WTC11 (cell line): ENCODE measurements around the gene ARHGAP15. TPM values are rescaled to one million over a fixed set of nuclear protein-coding genes. Genes with fewer than 3 reads are reported as not detected.

ENCODE experiments used
- ATAC-seq: fragments of 200-7000 bp; cut with Tn5 transposase; 2 replicates; pipeline ENCODE4 v1.10.0; 2021; ENCODE audit warnings: mild to moderate bottlenecking, moderate library complexity
- CTCF ChIA-PET: fragments of 300-600 bp; sonication (Branson Sonifier 250); formaldehyde crosslinking; loops from one replicate; lab custom pipeline; 2021; ENCODE audit warnings: antibody characterized with exemption; lab: Charles Lee
- POLR2A ChIA-PET: fragments of 350-600 bp; sonication (Branson Sonifier 250); formaldehyde crosslinking; loops from one replicate; lab custom pipeline; 2021; ENCODE audit warnings: antibody characterized with exemption; lab: Charles Lee
- DNase-seq: peaks from one replicate; pipeline ENCODE4 v3.0.0; 2021; ENCODE audit warnings: low spot score
- H3K27ac Mint-ChIP-seq: 2 replicates; pipeline ENCODE4 v1.8.0; 2021; ENCODE audit warnings: mixed read lengths
- H3K27me3 Mint-ChIP-seq: 2 replicates; pipeline ENCODE4 v1.8.0; 2021; ENCODE audit warnings: low read depth, mild to moderate bottlenecking, moderate library complexity, mixed read lengths
- H3K36me3 Mint-ChIP-seq: 2 replicates; pipeline ENCODE4 v1.8.0; 2021; ENCODE audit warnings: mixed read lengths
- H3K4me1 Mint-ChIP-seq: 2 replicates; pipeline ENCODE4 v1.8.0; 2022; ENCODE audit warnings: mixed read lengths
- H3K4me3 Mint-ChIP-seq: 2 replicates; pipeline ENCODE4 v1.8.0; 2021; ENCODE audit warnings: mild to moderate bottlenecking, moderate library complexity, mixed read lengths
- H3K9me3 Mint-ChIP-seq: 2 replicates; pipeline ENCODE4 v1.8.0; 2021; ENCODE audit warnings: mixed read lengths
- CREM ChIP-seq: sonication (generic); formaldehyde crosslinking; IDR thresholded peaks from 2 replicates; pipeline ENCODE4 v1.8.1; 2022; ENCODE audit warnings: mild to moderate bottlenecking, missing genetic modification reagents, moderate library complexity
- ELF4 ChIP-seq: sonication (generic); formaldehyde crosslinking; IDR thresholded peaks from 2 replicates; pipeline ENCODE4 v1.8.1; 2022; ENCODE audit warnings: low read depth, mild to moderate bottlenecking, moderate library complexity, missing genetic modification reagents
- KAT7 ChIP-seq: sonication (generic); formaldehyde crosslinking; IDR thresholded peaks from 2 replicates; pipeline ENCODE4 v1.8.1; 2023; ENCODE audit warnings: missing genetic modification reagents, mild to moderate bottlenecking, borderline replicate concordance
- NFATC4 ChIP-seq: fragments of 250-450 bp; sonication (Bioruptor Pico); IDR thresholded peaks from 2 replicates; pipeline ENCODE4 v1.9.0; 2021; ENCODE audit warnings: mild to moderate bottlenecking
- NR1H2 ChIP-seq: sonication (generic); formaldehyde crosslinking; IDR thresholded peaks from 2 replicates; pipeline ENCODE4 v1.9.0; 2021; ENCODE audit warnings: mild to moderate bottlenecking, moderate library complexity, missing genetic modification reagents
- NR2C2 ChIP-seq: sonication (generic); formaldehyde crosslinking; IDR thresholded peaks from 2 replicates; pipeline ENCODE4 v1.8.0; 2022; ENCODE audit warnings: mild to moderate bottlenecking, missing genetic modification reagents
- SMAD3 ChIP-seq: sonication (generic); formaldehyde crosslinking; IDR thresholded peaks from 2 replicates; pipeline ENCODE4 v1.8.0; 2022; ENCODE audit warnings: missing genetic modification reagents, mild to moderate bottlenecking, borderline replicate concordance
- TEAD1 ChIP-seq: sonication (generic); formaldehyde crosslinking; IDR thresholded peaks from 2 replicates; pipeline ENCODE4 v1.8.0; 2022; ENCODE audit warnings: mild to moderate bottlenecking, missing genetic modification reagents
- ZNF121 ChIP-seq: sonication (generic); formaldehyde crosslinking; IDR thresholded peaks from 2 replicates; pipeline ENCODE4 v1.8.0; 2023; ENCODE audit warnings: missing genetic modification reagents
- ZNF138 ChIP-seq: sonication (generic); formaldehyde crosslinking; conservative IDR thresholded peaks from 2 replicates; pipeline ENCODE4 v1.8.1; 2022; ENCODE audit warnings: mild to moderate bottlenecking, moderate library complexity, missing genetic modification reagents
- ZNF317 ChIP-seq: sonication (generic); formaldehyde crosslinking; IDR thresholded peaks from 2 replicates; pipeline ENCODE4 v1.8.1; 2023; ENCODE audit warnings: low read depth, mild to moderate bottlenecking, moderate library complexity, missing genetic modification reagents, borderline replicate concordance
- total RNA-seq: library from RNA; stranded (reverse); gene quantifications from 3 replicates; pipeline ENCODE4 v1.2.3, GENCODE V29; 2021
- TF ChIP-seq, protein P1 (sequence below): sonication (generic); formaldehyde crosslinking; conservative IDR thresholded peaks from 2 replicates; pipeline ENCODE4 v1.8.1; 2023; ENCODE audit warnings: mild to moderate bottlenecking, low read depth, missing genetic modification reagents, moderate library complexity
- TF ChIP-seq, protein P2 (sequence below): sonication (generic); formaldehyde crosslinking; IDR thresholded peaks from 2 replicates; pipeline ENCODE4 v1.8.0; 2022; ENCODE audit warnings: mild to moderate bottlenecking, missing genetic modification reagents
- TF ChIP-seq, protein P3 (sequence below): fragments of 250-450 bp; sonication (Bioruptor Pico); IDR thresholded peaks from 2 replicates; pipeline ENCODE4 v2.1.2; 2022; ENCODE audit warnings: mild to moderate bottlenecking, moderate library complexity
- TF ChIP-seq, protein P4 (sequence below): sonication (generic); formaldehyde crosslinking; IDR thresholded peaks from 2 replicates; pipeline ENCODE4 v1.8.0; 2023; ENCODE audit warnings: missing genetic modification reagents
- TF ChIP-seq, protein P5 (sequence below): sonication (generic); formaldehyde crosslinking; IDR thresholded peaks from 2 replicates; pipeline ENCODE4 v1.8.1; 2023; ENCODE audit warnings: mild to moderate bottlenecking, missing genetic modification reagents
- TF ChIP-seq, protein P6 (sequence below): sonication (generic); formaldehyde crosslinking; IDR thresholded peaks from 2 replicates; pipeline ENCODE4 v1.8.0; 2022; ENCODE audit warnings: missing genetic modification reagents
- TF ChIP-seq, protein P7 (sequence below): fragments of 250-450 bp; sonication (Bioruptor Pico); conservative IDR thresholded peaks from 2 replicates; pipeline ENCODE4 v1.9.0; 2021; ENCODE audit warnings: mild to moderate bottlenecking

ARHGAP15 gene
- total RNA-seq, 1 experiment from 2014 or later = 0.28 TPM

DNA sequence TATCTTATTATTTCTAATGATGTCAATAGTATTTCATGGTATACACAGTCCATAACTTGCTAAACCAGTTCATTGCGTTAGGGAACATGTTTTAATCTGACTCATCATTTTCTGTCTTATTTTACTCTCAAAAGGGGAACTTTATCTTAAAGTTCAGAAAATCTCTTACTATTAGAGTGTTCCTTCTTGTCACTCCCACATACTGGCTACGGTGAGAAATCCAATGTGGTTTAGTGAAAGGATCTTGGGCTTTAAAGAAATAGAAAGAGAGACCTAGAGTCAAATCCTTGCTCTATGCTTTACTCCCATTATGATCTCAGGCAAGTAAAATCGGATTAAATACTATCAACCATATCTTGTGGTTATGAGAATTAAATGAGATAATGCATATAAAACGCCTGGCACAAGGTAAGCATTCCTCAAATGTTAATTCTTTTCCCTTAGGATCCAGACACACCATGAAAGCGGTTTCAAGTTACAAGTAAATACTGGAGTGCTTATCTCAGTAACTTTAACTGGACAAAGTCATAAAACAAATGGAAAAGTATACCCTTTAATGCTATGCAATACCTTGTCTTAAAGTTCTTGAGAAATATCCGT is 576.0 kb downstream of the ARHGAP15 start (continued):
- TF ChIP-seq, protein P1, sequence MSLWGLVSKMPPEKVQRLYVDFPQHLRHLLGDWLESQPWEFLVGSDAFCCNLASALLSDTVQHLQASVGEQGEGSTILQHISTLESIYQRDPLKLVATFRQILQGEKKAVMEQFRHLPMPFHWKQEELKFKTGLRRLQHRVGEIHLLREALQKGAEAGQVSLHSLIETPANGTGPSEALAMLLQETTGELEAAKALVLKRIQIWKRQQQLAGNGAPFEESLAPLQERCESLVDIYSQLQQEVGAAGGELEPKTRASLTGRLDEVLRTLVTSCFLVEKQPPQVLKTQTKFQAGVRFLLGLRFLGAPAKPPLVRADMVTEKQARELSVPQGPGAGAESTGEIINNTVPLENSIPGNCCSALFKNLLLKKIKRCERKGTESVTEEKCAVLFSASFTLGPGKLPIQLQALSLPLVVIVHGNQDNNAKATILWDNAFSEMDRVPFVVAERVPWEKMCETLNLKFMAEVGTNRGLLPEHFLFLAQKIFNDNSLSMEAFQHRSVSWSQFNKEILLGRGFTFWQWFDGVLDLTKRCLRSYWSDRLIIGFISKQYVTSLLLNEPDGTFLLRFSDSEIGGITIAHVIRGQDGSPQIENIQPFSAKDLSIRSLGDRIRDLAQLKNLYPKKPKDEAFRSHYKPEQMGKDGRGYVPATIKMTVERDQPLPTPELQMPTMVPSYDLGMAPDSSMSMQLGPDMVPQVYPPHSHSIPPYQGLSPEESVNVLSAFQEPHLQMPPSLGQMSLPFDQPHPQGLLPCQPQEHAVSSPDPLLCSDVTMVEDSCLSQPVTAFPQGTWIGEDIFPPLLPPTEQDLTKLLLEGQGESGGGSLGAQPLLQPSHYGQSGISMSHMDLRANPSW (CRISPR knock-in tag) = no peak
- TF ChIP-seq, protein P2, sequence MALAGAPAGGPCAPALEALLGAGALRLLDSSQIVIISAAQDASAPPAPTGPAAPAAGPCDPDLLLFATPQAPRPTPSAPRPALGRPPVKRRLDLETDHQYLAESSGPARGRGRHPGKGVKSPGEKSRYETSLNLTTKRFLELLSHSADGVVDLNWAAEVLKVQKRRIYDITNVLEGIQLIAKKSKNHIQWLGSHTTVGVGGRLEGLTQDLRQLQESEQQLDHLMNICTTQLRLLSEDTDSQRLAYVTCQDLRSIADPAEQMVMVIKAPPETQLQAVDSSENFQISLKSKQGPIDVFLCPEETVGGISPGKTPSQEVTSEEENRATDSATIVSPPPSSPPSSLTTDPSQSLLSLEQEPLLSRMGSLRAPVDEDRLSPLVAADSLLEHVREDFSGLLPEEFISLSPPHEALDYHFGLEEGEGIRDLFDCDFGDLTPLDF (CRISPR knock-in tag) = no peak
- TF ChIP-seq CREM (CRISPR knock-in tag) = no peak
- TF ChIP-seq KAT7 (CRISPR knock-in tag) = no peak
- no peak for TF ChIP-seq SMAD3 (CRISPR knock-in tag)
- no peak for TF ChIP-seq ELF4 (CRISPR knock-in tag)
- TF ChIP-seq, all 79 proteins: peak for 0

DNA sequence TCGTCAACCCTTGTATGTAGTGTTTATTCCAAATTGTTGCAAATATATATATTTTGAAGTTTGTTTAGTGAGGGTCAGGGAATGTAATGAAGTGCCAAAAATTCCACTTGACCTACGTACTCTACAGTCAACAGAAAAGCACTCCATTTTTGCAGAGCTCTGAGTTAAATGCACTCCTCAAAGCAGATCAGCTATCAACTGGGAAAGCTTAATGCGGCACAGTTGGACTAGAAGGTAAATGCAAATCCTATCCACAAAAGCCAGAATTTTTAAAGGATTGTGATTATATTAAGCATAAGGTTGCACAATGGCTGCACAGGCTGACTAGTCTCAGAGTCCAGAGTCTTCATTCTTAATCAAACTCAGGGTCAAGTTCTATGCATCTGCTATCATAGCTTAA is 577.1 kb downstream of the ARHGAP15 start:
- no peaks in the 10 kb centered on the region for H3K36me3 Mint-ChIP-seq
- CTCF ChIA-PET = no interaction called here
- peaks cover 9% of the 10 kb centered on the region for H3K4me1 Mint-ChIP-seq
- H3K27ac Mint-ChIP-seq = no peak overlapping the region
- H3K27me3 Mint-ChIP-seq = no peaks in the 10 kb centered on the region
- TF ChIP-seq ZNF121 (CRISPR knock-in tag) (no peak), NR1H2 (CRISPR knock-in tag) (no peak), KAT7 (CRISPR knock-in tag) (no peak), ZNF317 (CRISPR knock-in tag) (no peak), TEAD1 (no peak), ZNF138 (CRISPR knock-in tag) (no peak)
- TF ChIP-seq, protein P3, sequence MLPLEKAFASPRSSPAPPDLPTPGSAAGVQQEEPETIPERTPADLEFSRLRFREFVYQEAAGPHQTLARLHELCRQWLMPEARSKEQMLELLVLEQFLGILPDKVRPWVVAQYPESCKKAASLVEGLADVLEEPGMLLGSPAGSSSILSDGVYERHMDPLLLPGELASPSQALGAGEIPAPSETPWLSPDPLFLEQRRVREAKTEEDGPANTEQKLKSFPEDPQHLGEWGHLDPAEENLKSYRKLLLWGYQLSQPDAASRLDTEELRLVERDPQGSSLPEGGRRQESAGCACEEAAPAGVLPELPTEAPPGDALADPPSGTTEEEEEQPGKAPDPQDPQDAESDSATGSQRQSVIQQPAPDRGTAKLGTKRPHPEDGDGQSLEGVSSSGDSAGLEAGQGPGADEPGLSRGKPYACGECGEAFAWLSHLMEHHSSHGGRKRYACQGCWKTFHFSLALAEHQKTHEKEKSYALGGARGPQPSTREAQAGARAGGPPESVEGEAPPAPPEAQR (CRISPR knock-in tag) = no peak
- POLR2A ChIA-PET = no interaction called here
- ATAC-seq (no peak), DNase-seq (no peak)
- no peaks in the 10 kb centered on the region for H3K9me3 Mint-ChIP-seq
- no peak overlapping the region for H3K4me3 Mint-ChIP-seq

DNA sequence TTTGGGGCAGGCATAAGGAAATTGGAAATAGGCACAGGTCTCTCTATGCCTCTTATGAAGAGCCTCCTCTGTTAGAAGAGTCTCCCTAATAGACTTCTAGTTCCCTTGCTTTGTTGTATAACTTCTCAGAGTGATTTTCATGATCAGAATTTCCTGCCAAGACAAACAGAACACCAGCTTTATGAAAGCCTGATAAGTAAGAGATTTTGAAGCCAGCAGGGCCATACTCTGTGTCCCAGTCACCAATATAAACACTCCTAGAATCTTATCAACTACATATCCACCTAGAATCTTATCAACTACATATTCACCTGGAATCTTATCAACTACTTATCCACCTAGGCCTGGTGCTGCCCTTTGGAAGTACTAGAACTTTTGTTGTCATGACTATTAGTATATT is 579.5 kb downstream of the ARHGAP15 start:
- no peak overlapping the region for H3K4me3 Mint-ChIP-seq
- H3K4me1 Mint-ChIP-seq = peaks cover 9% of the 10 kb centered on the region
- peaks cover 6% of the 10 kb centered on the region; the same call in 1 of the 2 replicates for H3K36me3 Mint-ChIP-seq
- no peaks in the 10 kb centered on the region for H3K27me3 Mint-ChIP-seq
- POLR2A ChIA-PET = no interaction called here
- DNase-seq = no peak
- H3K9me3 Mint-ChIP-seq = peaks cover 9% of the 10 kb centered on the region
- no peak for ATAC-seq
- CTCF ChIA-PET = no interaction called here
- no peak overlapping the region for H3K27ac Mint-ChIP-seq
- TF ChIP-seq, protein P4, sequence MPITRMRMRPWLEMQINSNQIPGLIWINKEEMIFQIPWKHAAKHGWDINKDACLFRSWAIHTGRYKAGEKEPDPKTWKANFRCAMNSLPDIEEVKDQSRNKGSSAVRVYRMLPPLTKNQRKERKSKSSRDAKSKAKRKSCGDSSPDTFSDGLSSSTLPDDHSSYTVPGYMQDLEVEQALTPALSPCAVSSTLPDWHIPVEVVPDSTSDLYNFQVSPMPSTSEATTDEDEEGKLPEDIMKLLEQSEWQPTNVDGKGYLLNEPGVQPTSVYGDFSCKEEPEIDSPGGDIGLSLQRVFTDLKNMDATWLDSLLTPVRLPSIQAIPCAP (CRISPR knock-in tag) = no peak
- TF ChIP-seq, protein P5, sequence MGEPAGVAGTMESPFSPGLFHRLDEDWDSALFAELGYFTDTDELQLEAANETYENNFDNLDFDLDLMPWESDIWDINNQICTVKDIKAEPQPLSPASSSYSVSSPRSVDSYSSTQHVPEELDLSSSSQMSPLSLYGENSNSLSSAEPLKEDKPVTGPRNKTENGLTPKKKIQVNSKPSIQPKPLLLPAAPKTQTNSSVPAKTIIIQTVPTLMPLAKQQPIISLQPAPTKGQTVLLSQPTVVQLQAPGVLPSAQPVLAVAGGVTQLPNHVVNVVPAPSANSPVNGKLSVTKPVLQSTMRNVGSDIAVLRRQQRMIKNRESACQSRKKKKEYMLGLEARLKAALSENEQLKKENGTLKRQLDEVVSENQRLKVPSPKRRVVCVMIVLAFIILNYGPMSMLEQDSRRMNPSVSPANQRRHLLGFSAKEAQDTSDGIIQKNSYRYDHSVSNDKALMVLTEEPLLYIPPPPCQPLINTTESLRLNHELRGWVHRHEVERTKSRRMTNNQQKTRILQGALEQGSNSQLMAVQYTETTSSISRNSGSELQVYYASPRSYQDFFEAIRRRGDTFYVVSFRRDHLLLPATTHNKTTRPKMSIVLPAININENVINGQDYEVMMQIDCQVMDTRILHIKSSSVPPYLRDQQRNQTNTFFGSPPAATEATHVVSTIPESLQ (CRISPR knock-in tag) = no peak
- no peak for TF ChIP-seq ZNF138 (CRISPR knock-in tag)
- TF ChIP-seq NFATC4 (CRISPR knock-in tag) = no peak
- TF ChIP-seq, protein P6, sequence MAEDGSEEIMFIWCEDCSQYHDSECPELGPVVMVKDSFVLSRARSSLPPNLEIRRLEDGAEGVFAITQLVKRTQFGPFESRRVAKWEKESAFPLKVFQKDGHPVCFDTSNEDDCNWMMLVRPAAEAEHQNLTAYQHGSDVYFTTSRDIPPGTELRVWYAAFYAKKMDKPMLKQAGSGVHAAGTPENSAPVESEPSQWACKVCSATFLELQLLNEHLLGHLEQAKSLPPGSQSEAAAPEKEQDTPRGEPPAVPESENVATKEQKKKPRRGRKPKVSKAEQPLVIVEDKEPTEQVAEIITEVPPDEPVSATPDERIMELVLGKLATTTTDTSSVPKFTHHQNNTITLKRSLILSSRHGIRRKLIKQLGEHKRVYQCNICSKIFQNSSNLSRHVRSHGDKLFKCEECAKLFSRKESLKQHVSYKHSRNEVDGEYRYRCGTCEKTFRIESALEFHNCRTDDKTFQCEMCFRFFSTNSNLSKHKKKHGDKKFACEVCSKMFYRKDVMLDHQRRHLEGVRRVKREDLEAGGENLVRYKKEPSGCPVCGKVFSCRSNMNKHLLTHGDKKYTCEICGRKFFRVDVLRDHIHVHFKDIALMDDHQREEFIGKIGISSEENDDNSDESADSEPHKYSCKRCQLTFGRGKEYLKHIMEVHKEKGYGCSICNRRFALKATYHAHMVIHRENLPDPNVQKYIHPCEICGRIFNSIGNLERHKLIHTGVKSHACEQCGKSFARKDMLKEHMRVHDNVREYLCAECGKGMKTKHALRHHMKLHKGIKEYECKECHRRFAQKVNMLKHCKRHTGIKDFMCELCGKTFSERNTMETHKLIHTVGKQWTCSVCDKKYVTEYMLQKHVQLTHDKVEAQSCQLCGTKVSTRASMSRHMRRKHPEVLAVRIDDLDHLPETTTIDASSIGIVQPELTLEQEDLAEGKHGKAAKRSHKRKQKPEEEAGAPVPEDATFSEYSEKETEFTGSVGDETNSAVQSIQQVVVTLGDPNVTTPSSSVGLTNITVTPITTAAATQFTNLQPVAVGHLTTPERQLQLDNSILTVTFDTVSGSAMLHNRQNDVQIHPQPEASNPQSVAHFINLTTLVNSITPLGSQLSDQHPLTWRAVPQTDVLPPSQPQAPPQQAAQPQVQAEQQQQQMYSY = no peak
- TF ChIP-seq NR2C2 (CRISPR knock-in tag) = no peak
- TF ChIP-seq, protein P7, sequence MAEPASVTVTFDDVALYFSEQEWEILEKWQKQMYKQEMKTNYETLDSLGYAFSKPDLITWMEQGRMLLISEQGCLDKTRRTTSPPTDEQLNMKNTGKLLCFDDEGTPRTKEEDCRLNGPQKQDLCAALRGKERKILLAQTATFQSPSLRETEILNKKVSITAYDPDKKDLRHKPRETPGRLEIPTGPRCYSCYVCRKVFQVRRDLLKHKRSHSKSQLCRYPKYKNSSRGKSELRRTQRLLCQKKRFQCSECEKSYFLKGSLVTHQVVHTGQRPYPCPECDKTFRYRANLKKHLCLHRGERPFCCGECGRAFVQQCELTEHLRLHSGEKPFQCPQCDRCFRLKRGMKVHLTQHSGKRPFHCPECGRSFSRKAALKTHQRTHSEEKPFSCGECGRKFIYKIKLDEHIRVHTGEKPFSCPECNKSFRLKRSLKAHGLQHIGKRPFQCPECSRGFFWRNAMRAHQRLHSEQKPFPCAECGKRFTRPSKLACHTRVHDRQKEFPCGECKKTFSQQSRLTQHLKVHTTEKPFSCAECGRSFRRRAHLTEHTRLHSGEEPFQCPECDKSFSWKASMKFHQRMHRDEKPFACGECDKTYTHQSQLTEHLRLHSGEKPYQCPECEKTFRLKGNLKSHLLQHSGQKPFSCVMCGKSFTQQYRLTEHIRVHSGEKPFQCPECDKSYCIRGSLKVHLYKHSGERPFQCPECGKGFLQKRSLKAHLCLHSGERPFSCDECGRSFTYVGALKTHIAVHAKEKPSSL (CRISPR knock-in tag) = no peak
- no peak for TF ChIP-seq NR1H2 (CRISPR knock-in tag)
